HG03095 (cell line): ENCODE results near the gene CELF1.

Experiments used
- ATAC-seq: cut with Tn5 transposase; IDR thresholded peaks from one replicate; pipeline ENCODE4 v1.9.1; 2021; ENCODE audit warnings: moderate library complexity; ENCODE audit not compliant: unreplicated experiment

Gene CELF1

GRCh38 chr11:47451990-47452389 is 100.9 kb downstream of the CELF1 start:
- no peak for ATAC-seq

GRCh38 chr11:47451436-47451835 is 101.5 kb downstream of the CELF1 start:
- no peak for ATAC-seq

GRCh38 chr11:47449541-47449940 is 103.4 kb downstream of the CELF1 start:
- ATAC-seq = no peak

- ATAC-seq = no peak
Measured at GRCh38 chr11:47448566-47449427, 104.1 kb downstream of the CELF1 start, which contains the start of gene RAPSN. Gene RAPSN, minus strand, starts transcription at chr11:47449136. Its CDS starts 172 bp downstream, at chr11:47448964.

GRCh38 chr11:47447906-47448305 is 105.0 kb downstream of the CELF1 start:
- no peak for ATAC-seq

- ATAC-seq = no peak
Measured at GRCh38 chr11:47446833-47447232, 106.1 kb downstream of the CELF1 start.

GRCh38 chr11:47445840-47446239 is 107.1 kb downstream of the CELF1 start:
- ATAC-seq = no peak

- no peak for ATAC-seq
Measured at GRCh38 chr11:47443817-47444216, 109.1 kb downstream of the CELF1 start.

- ATAC-seq = no peak
Measured at GRCh38 chr11:47443028-47443700, 109.8 kb downstream of the CELF1 start.

- ATAC-seq = no peak
Measured at GRCh38 chr11:47442514-47442913, 110.4 kb downstream of the CELF1 start.

GRCh38 chr11:47441421-47441820 is 111.5 kb downstream of the CELF1 start:
- no peak for ATAC-seq

- ATAC-seq = no peak
Measured at GRCh38 chr11:47440054-47440476, 112.9 kb downstream of the CELF1 start.

- ATAC-seq = no peak
Measured at GRCh38 chr11:47438721-47439120, 114.2 kb downstream of the CELF1 start.

GRCh38 chr11:47437746-47438418 is 115.0 kb downstream of the CELF1 start:
- ATAC-seq = no peak

- no peak for ATAC-seq
Measured at GRCh38 chr11:47437218-47437745, 115.7 kb downstream of the CELF1 start.

GRCh38 chr11:47436726-47437125 is 116.2 kb downstream of the CELF1 start:
- no peak for ATAC-seq

GRCh38 chr11:47435687-47436086 is 117.2 kb downstream of the CELF1 start:
- ATAC-seq = no peak

GRCh38 chr11:47434011-47434786 is 118.7 kb downstream of the CELF1 start:
- ATAC-seq = no peak

- no peak for ATAC-seq
Measured at GRCh38 chr11:47433157-47433556, 119.8 kb downstream of the CELF1 start.

- ATAC-seq = no peak
Measured at GRCh38 chr11:47431356-47432083, 121.4 kb downstream of the CELF1 start.
